ENCODE measurements around the gene LCE2B. TPM values are rescaled to one million over a fixed set of nuclear protein-coding genes. Genes with fewer than 3 reads are reported as not detected.
A peak's percentile ranks its signal among the peaks of the same experiment; 100 is the strongest.
"Not testable (repeated sequence)": the region's sequence is repeated elsewhere in the genome, so short reads cannot be mapped to it uniquely, and the experiment has no call there.

The LCE2B gene
- total and polyA plus RNA-seq, 4 donors = not detected

- no CpG with 5 or more reads among the region's 1 CpG for WGBS (ENCODE audit: insufficient coverage)
- H3K27me3 ChIP-seq (ENCODE audit: control insufficient read depth, insufficient read depth, low read length); H3K4me3 ChIP-seq (ENCODE audit: low read depth, low read length); H3K4me1 ChIP-seq (ENCODE audit: control insufficient read depth, insufficient read depth, low read length); H3K27ac ChIP-seq (ENCODE audit: low read depth, low read length); DNase-seq (ENCODE audit: low read depth in 4 of 6, low spot score in 6 of 6); H3K9me3 ChIP-seq (ENCODE audit: control insufficient read depth, insufficient read depth, low read length); H3K36me3 ChIP-seq (ENCODE audit: control insufficient read depth, insufficient read depth, low read length): not testable (repeated sequence)
Observed at GRCh38 chr1:152666171-152666570, 19.8 kb upstream of the LCE2B start.

GRCh38 chr1:152667648-152668047, 18.3 kb upstream of the LCE2B start:
- DNase-seq (ENCODE audit: low read depth in 4 of 6, low spot score in 6 of 6) = peak in 1 of 6 donors; percentile 14
- 67% methylated on average over 5 of the region's 5 CpGs for WGBS (ENCODE audit: insufficient coverage)
- H3K27ac ChIP-seq (ENCODE audit: low read depth, low read length) = no peak overlapping the region
- H3K9me3 ChIP-seq (ENCODE audit: control insufficient read depth, insufficient read depth, low read length) = no peaks in the 10 kb centered on the region
- H3K36me3 ChIP-seq (ENCODE audit: control insufficient read depth, insufficient read depth, low read length) = no peaks in the 10 kb centered on the region
- H3K4me1 ChIP-seq (ENCODE audit: control insufficient read depth, insufficient read depth, low read length) = no peaks in the 10 kb centered on the region
- H3K4me3 ChIP-seq (ENCODE audit: low read depth, low read length) = no peak overlapping the region
- no peaks in the 10 kb centered on the region for H3K27me3 ChIP-seq (ENCODE audit: control insufficient read depth, insufficient read depth, low read length)

- no peaks in the 10 kb centered on the region for H3K9me3 ChIP-seq (ENCODE audit: control insufficient read depth, insufficient read depth, low read length)
- H3K27ac ChIP-seq (ENCODE audit: low read depth, low read length) = no peak overlapping the region
- no peaks in the 10 kb centered on the region for H3K4me1 ChIP-seq (ENCODE audit: control insufficient read depth, insufficient read depth, low read length)
- H3K4me3 ChIP-seq (ENCODE audit: low read depth, low read length) = no peak overlapping the region
- no peak for DNase-seq (ENCODE audit: low read depth in 4 of 6, low spot score in 6 of 6)
- 75% methylated on average over 1 of the region's 2 CpGs for WGBS (ENCODE audit: insufficient coverage)
- no peaks in the 10 kb centered on the region for H3K36me3 ChIP-seq (ENCODE audit: control insufficient read depth, insufficient read depth, low read length)
- no peaks in the 10 kb centered on the region for H3K27me3 ChIP-seq (ENCODE audit: control insufficient read depth, insufficient read depth, low read length)
Observed at GRCh38 chr1:152673016-152673415, 12.9 kb upstream of the LCE2B start.

- DNase-seq (ENCODE audit: low read depth in 4 of 6, low spot score in 6 of 6); H3K27ac ChIP-seq (ENCODE audit: low read depth, low read length); H3K4me3 ChIP-seq (ENCODE audit: low read depth, low read length); H3K36me3 ChIP-seq (ENCODE audit: control insufficient read depth, insufficient read depth, low read length); H3K4me1 ChIP-seq (ENCODE audit: control insufficient read depth, insufficient read depth, low read length); H3K27me3 ChIP-seq (ENCODE audit: control insufficient read depth, insufficient read depth, low read length); H3K9me3 ChIP-seq (ENCODE audit: control insufficient read depth, insufficient read depth, low read length): not testable (repeated sequence)
- no CpG with 5 or more reads among the region's 3 CpGs for WGBS (ENCODE audit: insufficient coverage)
Observed at GRCh38 chr1:152674983-152675382, 10.9 kb upstream of the LCE2B start, which contains the start of gene LCE2C. Gene LCE2C (plus strand): TSS chr1:152675279. CDS start chr1:152676016, 737 bp downstream.

GRCh38 chr1:152679459-152679858, 6.5 kb upstream of the LCE2B start:
- WGBS (ENCODE audit: insufficient coverage) = 84% methylated on average over 5 of the region's 6 CpGs
- peak in 1 of 6 donors; percentile 3 for DNase-seq (ENCODE audit: low read depth in 4 of 6, low spot score in 6 of 6)
- H3K27ac ChIP-seq (ENCODE audit: low read depth, low read length) = no peak overlapping the region
- no peaks in the 10 kb centered on the region for H3K27me3 ChIP-seq (ENCODE audit: control insufficient read depth, insufficient read depth, low read length)
- H3K4me1 ChIP-seq (ENCODE audit: control insufficient read depth, insufficient read depth, low read length) = peaks cover 4% of the 10 kb centered on the region
- H3K9me3 ChIP-seq (ENCODE audit: control insufficient read depth, insufficient read depth, low read length) = no peaks in the 10 kb centered on the region
- H3K4me3 ChIP-seq (ENCODE audit: low read depth, low read length) = no peak overlapping the region
- no peaks in the 10 kb centered on the region for H3K36me3 ChIP-seq (ENCODE audit: control insufficient read depth, insufficient read depth, low read length)

- H3K4me1 ChIP-seq (ENCODE audit: control insufficient read depth, insufficient read depth, low read length) = peaks cover 4% of the 10 kb centered on the region
- no peaks in the 10 kb centered on the region for H3K27me3 ChIP-seq (ENCODE audit: control insufficient read depth, insufficient read depth, low read length)
- no peak overlapping the region for H3K4me3 ChIP-seq (ENCODE audit: low read depth, low read length)
- H3K27ac ChIP-seq (ENCODE audit: low read depth, low read length) = no peak overlapping the region
- peak in 1 of 6 donors; percentile 65 for DNase-seq (ENCODE audit: low read depth in 4 of 6, low spot score in 6 of 6)
- H3K36me3 ChIP-seq (ENCODE audit: control insufficient read depth, insufficient read depth, low read length) = no peaks in the 10 kb centered on the region
- H3K9me3 ChIP-seq (ENCODE audit: control insufficient read depth, insufficient read depth, low read length) = no peaks in the 10 kb centered on the region
- WGBS (ENCODE audit: insufficient coverage) = 67% methylated on average over 1 of the region's 2 CpGs
Observed at GRCh38 chr1:152681616-152682015, 4.3 kb upstream of the LCE2B start.

- Histone ChIP-seq H3K4me3 (ENCODE audit: low read depth, low read length) (no peak overlapping the region), H3K9me3 (ENCODE audit: control insufficient read depth, insufficient read depth, low read length) (no peaks in the 10 kb centered on the region), H3K27me3 (ENCODE audit: control insufficient read depth, insufficient read depth, low read length) (no peaks in the 10 kb centered on the region), H3K4me1 (ENCODE audit: control insufficient read depth, insufficient read depth, low read length) (peaks cover 4% of the 10 kb centered on the region), H3K27ac (ENCODE audit: low read depth, low read length) (no peak overlapping the region), H3K36me3 (ENCODE audit: control insufficient read depth, insufficient read depth, low read length) (no peaks in the 10 kb centered on the region)
- DNase-seq (ENCODE audit: low read depth in 4 of 6, low spot score in 6 of 6) = no peak
Observed at GRCh38 chr1:152683846-152684245, 2.1 kb upstream of the LCE2B start.

- no CpG with 5 or more reads among the region's 4 CpGs for WGBS (ENCODE audit: insufficient coverage)
- no peaks in the 10 kb centered on the region for H3K4me1 ChIP-seq (ENCODE audit: control insufficient read depth, insufficient read depth, low read length)
- no peaks in the 10 kb centered on the region for H3K36me3 ChIP-seq (ENCODE audit: control insufficient read depth, insufficient read depth, low read length)
- H3K9me3 ChIP-seq (ENCODE audit: control insufficient read depth, insufficient read depth, low read length) = peaks cover 2% of the 10 kb centered on the region
- H3K27me3 ChIP-seq (ENCODE audit: control insufficient read depth, insufficient read depth, low read length) = no peaks in the 10 kb centered on the region
- H3K27ac ChIP-seq (ENCODE audit: low read depth, low read length) = no peak within 1 kb of the TSS
- DNase-seq (ENCODE audit: low read depth in 4 of 6, low spot score in 6 of 6) = no peak
- H3K4me3 ChIP-seq (ENCODE audit: low read depth, low read length) = no peak within 1 kb of the TSS
Observed at GRCh38 chr1:152697701-152698600, 12.0 kb downstream of the LCE2B start, which contains the start of gene LCE2A. Gene LCE2A (plus strand): TSS chr1:152698345. CDS start chr1:152698902, 557 bp downstream.

GRCh38 chr1:152699746-152700145, 13.8 kb downstream of the LCE2B start:
- Histone ChIP-seq H3K4me3 (ENCODE audit: low read depth, low read length) (no peak overlapping the region), H3K36me3 (ENCODE audit: control insufficient read depth, insufficient read depth, low read length) (no peaks in the 10 kb centered on the region), H3K27ac (ENCODE audit: low read depth, low read length) (no peak overlapping the region), H3K4me1 (ENCODE audit: control insufficient read depth, insufficient read depth, low read length) (no peaks in the 10 kb centered on the region), H3K9me3 (ENCODE audit: control insufficient read depth, insufficient read depth, low read length) (peaks cover 5% of the 10 kb centered on the region), H3K27me3 (ENCODE audit: control insufficient read depth, insufficient read depth, low read length) (no peaks in the 10 kb centered on the region)
- no CpG with 5 or more reads among the region's 4 CpGs for WGBS (ENCODE audit: insufficient coverage)
- no peak for DNase-seq (ENCODE audit: low read depth in 4 of 6, low spot score in 6 of 6)

GRCh38 chr1:152707860-152708259, 21.9 kb downstream of the LCE2B start, which contains the start of gene LCE4A:
Gene LCE4A (plus strand): TSS chr1:152708160. CDS start chr1:152709076, 916 bp downstream.
- Histone ChIP-seq H3K36me3 (ENCODE audit: control insufficient read depth, insufficient read depth, low read length) (no peaks in the 10 kb centered on the region), H3K27me3 (ENCODE audit: control insufficient read depth, insufficient read depth, low read length) (no peaks in the 10 kb centered on the region), H3K9me3 (ENCODE audit: control insufficient read depth, insufficient read depth, low read length) (peaks cover 2% of the 10 kb centered on the region), H3K27ac (ENCODE audit: low read depth, low read length) (no peak within 1 kb of the TSS), H3K4me1 (ENCODE audit: control insufficient read depth, insufficient read depth, low read length) (no peaks in the 10 kb centered on the region), H3K4me3 (ENCODE audit: low read depth, low read length) (no peak within 1 kb of the TSS)
- 100% methylated on average over 1 of the region's 2 CpGs for whole genome bisulfite sequencing (ENCODE audit: insufficient coverage)
- no peak for DNase-seq (ENCODE audit: low read depth in 4 of 6, low spot score in 6 of 6)

Data from spinal cord (tissue), 10 donors.